ENCODE results near the gene DCLRE1B. TPM values are rescaled to one million over a fixed set of nuclear protein-coding genes. Genes with fewer than 3 reads are reported as not detected.

DCLRE1B gene
- total and polyA plus RNA-seq, 9 of the 15 experiments (the other 6 are each of a cell fraction or from before 2014, with no cell fraction given): 10.6 to 28.8 (median 17.2) TPM

DNA sequence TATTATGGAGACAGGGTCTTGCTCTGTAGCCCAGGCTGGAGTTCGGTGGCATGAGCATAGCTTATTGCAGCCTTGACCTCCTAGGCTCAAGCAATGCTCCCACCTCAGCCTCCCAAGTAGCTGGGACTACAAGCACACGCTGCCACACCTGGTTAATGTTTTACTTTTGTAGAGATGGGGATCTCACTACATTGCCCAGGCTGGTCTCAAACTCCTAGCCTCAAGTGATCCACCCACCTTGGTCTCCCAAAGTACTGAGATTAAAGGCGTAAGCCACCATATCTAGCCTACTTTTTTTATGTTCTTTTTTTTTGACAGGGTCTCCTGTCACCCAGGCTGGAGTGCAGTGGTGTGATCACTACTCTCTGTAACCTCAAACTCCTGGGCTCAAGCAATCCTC lies 11.9 kb upstream of the DCLRE1B start (continued):
- TF ChIP-seq NELFE (IDR thresholded peaks at IDR 0.05; ENCODE audit: insufficient read depth, insufficient read length) (no peak), ZNF57 (CRISPR knock-in tag; IDR thresholded peaks at IDR 0.05) (no peak), ZNF354B (CRISPR knock-in tag; IDR thresholded peaks at IDR 0.05) (no peak), NR4A1 (CRISPR knock-in tag; IDR thresholded peaks at IDR 0.05) (no peak), NR4A1 (tag; IDR thresholded peaks at IDR 0.05) (no peak)

DNA sequence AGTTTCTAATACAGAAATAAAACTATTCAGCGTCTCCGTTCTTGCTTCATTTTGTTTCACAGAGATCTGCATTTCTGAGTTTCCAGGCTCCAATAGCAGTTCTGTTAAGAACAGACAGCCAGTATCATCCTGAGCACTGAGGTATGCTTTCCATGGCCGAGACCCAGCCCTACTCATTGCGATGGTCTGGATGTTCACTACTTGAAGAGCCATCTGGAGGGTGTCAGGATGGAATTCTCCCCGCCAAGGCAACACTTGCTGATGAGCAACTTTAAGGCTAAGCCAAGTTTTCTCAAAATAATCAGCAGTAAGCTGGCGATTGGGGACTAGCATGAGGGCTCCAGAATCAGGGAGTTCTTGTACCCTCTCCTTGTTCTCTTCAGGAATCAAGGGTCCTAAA lies 10.0 kb upstream of the DCLRE1B start:
- FAIRE-seq (no peak), DNase-seq (ENCODE audit: extremely low read depth in 1 of 4, low spot score in 3 of 4) (no peak)
- CTCF ChIA-PET (ENCODE audit: low intra/inter-chr PET ratio): no interaction called here
- TF ChIP-seq SMAD2 (IDR thresholded peaks at IDR 0.05; ENCODE audit: low read depth, low read length): no peak
- TF ChIP-seq, protein P1, sequence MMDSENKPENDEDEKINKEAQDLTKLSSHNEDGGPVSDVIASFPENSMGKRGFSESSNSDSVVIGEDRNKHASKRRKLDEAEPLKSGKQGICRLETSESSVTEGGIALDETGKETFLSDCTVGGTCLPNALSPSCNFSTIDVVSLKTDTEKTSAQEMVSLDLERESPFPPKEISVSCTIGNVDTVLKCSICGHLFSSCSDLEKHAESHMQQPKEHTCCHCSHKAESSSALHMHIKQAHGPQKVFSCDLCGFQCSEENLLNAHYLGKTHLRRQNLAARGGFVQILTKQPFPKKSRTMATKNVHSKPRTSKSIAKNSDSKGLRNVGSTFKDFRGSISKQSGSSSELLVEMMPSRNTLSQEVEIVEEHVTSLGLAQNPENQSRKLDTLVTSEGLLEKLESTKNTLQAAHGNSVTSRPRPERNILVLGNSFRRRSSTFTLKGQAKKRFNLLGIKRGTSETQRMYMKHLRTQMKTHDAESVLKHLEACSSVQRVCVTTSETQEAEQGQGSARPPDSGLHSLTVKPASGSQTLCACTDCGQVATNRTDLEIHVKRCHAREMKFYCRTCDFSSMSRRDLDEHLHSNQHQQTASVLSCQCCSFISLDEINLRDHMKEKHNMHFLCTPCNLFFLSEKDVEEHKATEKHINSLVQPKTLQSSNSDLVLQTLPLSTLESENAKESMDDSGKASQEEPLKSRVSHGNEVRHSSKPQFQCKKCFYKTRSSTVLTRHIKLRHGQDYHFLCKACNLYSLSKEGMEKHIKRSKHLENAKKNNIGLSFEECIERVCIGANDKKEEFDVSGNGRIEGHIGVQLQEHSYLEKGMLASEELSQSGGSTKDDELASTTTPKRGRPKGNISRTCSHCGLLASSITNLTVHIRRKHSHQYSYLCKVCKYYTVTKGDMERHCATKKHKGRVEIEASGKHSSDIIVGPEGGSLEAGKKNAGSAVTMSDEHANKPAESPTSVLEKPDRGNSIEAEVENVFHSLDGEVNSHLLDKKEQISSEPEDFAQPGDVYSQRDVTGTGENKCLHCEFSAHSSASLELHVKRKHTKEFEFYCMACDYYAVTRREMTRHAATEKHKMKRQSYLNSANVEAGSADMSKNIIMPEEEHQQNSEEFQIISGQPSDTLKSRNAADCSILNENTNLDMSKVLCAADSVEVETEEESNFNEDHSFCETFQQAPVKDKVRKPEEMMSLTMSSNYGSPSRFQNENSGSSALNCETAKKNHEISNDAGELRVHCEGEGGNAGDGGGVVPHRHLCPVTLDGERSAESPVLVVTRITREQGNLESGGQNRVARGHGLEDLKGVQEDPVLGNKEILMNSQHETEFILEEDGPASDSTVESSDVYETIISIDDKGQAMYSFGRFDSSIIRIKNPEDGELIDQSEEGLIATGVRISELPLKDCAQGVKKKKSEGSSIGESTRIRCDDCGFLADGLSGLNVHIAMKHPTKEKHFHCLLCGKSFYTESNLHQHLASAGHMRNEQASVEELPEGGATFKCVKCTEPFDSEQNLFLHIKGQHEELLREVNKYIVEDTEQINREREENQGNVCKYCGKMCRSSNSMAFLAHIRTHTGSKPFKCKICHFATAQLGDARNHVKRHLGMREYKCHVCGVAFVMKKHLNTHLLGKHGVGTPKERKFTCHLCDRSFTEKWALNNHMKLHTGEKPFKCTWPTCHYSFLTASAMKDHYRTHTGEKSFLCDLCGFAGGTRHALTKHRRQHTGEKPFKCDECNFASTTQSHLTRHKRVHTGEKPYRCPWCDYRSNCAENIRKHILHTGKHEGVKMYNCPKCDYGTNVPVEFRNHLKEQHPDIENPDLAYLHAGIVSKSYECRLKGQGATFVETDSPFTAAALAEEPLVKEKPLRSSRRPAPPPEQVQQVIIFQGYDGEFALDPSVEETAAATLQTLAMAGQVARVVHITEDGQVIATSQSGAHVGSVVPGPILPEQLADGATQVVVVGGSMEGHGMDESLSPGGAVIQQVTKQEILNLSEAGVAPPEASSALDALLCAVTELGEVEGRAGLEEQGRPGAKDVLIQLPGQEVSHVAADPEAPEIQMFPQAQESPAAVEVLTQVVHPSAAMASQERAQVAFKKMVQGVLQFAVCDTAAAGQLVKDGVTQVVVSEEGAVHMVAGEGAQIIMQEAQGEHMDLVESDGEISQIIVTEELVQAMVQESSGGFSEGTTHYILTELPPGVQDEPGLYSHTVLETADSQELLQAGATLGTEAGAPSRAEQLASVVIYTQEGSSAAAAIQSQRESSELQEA (IDR thresholded peaks at IDR 0.05; ENCODE audit: low read depth): no peak
- TF ChIP-seq, protein P2, sequence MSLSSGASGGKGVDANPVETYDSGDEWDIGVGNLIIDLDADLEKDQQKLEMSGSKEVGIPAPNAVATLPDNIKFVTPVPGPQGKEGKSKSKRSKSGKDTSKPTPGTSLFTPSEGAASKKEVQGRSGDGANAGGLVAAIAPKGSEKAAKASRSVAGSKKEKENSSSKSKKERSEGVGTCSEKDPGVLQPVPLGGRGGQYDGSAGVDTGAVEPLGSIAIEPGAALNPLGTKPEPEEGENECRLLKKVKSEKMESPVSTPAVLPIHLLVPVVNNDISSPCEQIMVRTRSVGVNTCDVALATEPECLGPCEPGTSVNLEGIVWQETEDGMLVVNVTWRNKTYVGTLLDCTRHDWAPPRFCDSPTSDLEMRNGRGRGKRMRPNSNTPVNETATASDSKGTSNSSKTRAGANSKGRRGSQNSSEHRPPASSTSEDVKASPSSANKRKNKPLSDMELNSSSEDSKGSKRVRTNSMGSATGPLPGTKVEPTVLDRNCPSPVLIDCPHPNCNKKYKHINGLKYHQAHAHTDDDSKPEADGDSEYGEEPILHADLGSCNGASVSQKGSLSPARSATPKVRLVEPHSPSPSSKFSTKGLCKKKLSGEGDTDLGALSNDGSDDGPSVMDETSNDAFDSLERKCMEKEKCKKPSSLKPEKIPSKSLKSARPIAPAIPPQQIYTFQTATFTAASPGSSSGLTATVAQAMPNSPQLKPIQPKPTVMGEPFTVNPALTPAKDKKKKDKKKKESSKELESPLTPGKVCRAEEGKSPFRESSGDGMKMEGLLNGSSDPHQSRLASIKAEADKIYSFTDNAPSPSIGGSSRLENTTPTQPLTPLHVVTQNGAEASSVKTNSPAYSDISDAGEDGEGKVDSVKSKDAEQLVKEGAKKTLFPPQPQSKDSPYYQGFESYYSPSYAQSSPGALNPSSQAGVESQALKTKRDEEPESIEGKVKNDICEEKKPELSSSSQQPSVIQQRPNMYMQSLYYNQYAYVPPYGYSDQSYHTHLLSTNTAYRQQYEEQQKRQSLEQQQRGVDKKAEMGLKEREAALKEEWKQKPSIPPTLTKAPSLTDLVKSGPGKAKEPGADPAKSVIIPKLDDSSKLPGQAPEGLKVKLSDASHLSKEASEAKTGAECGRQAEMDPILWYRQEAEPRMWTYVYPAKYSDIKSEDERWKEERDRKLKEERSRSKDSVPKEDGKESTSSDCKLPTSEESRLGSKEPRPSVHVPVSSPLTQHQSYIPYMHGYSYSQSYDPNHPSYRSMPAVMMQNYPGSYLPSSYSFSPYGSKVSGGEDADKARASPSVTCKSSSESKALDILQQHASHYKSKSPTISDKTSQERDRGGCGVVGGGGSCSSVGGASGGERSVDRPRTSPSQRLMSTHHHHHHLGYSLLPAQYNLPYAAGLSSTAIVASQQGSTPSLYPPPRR (CRISPR knock-in tag; IDR thresholded peaks at IDR 0.05; ENCODE audit: borderline replicate concordance): no peak
- TF ChIP-seq PHF8 (IDR thresholded peaks at IDR 0.05; ENCODE audit: borderline replicate concordance, low read length): no peak

More for the DNA sequence above, 10.0 kb upstream of the DCLRE1B start:
- Histone ChIP-seq H3K9ac (ENCODE audit: insufficient read depth in 1 of 2, low read depth in 2 of 2, low read length in 2 of 2) (no peak overlapping the region), H2AFZ (ENCODE audit: low read depth, low read length) (no peak overlapping the region), H3K4me1 (replicated peaks in 1 of 2; ENCODE audit: control insufficient read depth in 2 of 2, insufficient read depth in 2 of 2, low read length in 2 of 2) (no peaks in the 10 kb centered on the region), H3K36me3 (ENCODE audit: control insufficient read depth, insufficient read depth, low read length) (peaks cover 51% of the 10 kb centered on the region), H3K79me2 (ENCODE audit: control insufficient read depth, insufficient read depth, low read length) (no peaks in the 10 kb centered on the region), H3K9me3 (replicated peaks; ENCODE audit: control insufficient read depth, insufficient read depth, low read depth, low read length) (no peaks in the 10 kb centered on the region), H3K4me3 (no peak overlapping the region), H3K27ac (ENCODE audit: extremely low read depth, low read depth, low read length) (no peak overlapping the region), H3K27me3 (ENCODE audit: control insufficient read depth in 2 of 2, insufficient read depth in 2 of 2, low read length in 2 of 2) (no peaks in the 10 kb centered on the region), H3K9me1 (ENCODE audit: control insufficient read depth, insufficient read depth, low read length) (no peaks in the 10 kb centered on the region), H3K4me2 (ENCODE audit: insufficient read depth, low read length) (no peak overlapping the region), H4K20me1 (replicated peaks; ENCODE audit: control insufficient read depth, insufficient read depth, low read length) (no peaks in the 10 kb centered on the region)
- TSS peak; percentile 21 for BruUV-seq (replicated peaks)
- ATAC-seq: no peak
- intact Hi-C loops (cut with micrococcal nuclease): no loop called here
- POLR2A ChIA-PET: interaction anchor here (0.9 to 2.5 kb wide), 4 partner anchors 9 to 26 kb away, joined by 4 to 8 read pairs (median 5); partner anchors contain the start of genes AP4B1 and DCLRE1B
- 92% methylated on average over 6 of the region's 6 CpGs for WGBS (ENCODE audit: insufficient coverage, low coverage, missing lambda C conversion rate)
- in situ Hi-C loops (cut with MboI): no loop called here

Measured in K562 (cell line).